Uterine smooth muscle cell (primary cell): Measurements from ENCODE around the gene GOLT1A. TPM values are rescaled to one million over a fixed set of nuclear protein-coding genes. Genes with fewer than 3 reads are reported as not detected.

ENCODE experiments used
- total RNA-seq: library from RNA; depleted of rRNA; stranded (reverse); fragments of >200 nt; gene quantifications from 2 replicates; pipeline ENCODE4 v1.2.3, GENCODE V29; 2014

GOLT1A gene
- total RNA-seq: not detected in 2 replicates

GRCh38 chr1:204213668-204214662 is at the start of gene GOLT1A:
Gene GOLT1A (minus strand): TSS chr1:204213988. CDS start chr1:204213906, 82 bp downstream.

GRCh38 chr1:204196068-204196795 is 17.6 kb downstream of the GOLT1A start, which contains the start of gene KISS1:
Gene KISS1 (minus strand): TSS chr1:204196491. CDS start chr1:204192876, 3,615 bp downstream.

GRCh38 chr1:204166219-204166618 is 47.6 kb downstream of the GOLT1A start, which contains the start of gene REN:
Gene REN (minus strand): TSS chr1:204166337. CDS start chr1:204166293, 44 bp downstream.

GRCh38 chr1:204151552-204152309 is 62.1 kb downstream of the GOLT1A start, which contains the start of gene ETNK2:
Gene ETNK2 (minus strand): TSS chr1:204152044. CDS start chr1:204151852, 192 bp downstream.

Other genes with a start within 250 kb of the GOLT1A start
- 3.0 and 4.5 TPM in 2 replicates for gene SOX13, start 140.9 kb downstream of the GOLT1A start, total RNA-seq
- 7.9 and 10.0 TPM in 2 replicates for gene ETNK2, start 61.9 kb downstream of the GOLT1A start, total RNA-seq
- 0.62 and 0.77 TPM in 2 replicates for gene REN, start 47.7 kb downstream of the GOLT1A start, total RNA-seq
- 0.22 and 0.37 TPM in 2 replicates for gene KISS1, start 17.5 kb downstream of the GOLT1A start, total RNA-seq
- 1.2 and 1.6 TPM in 2 replicates for gene PLEKHA6, start 145.9 kb upstream of the GOLT1A start, total RNA-seq
- 29.1 and 33.1 TPM in 2 replicates for gene PPP1R15B, start 197.8 kb upstream of the GOLT1A start, total RNA-seq